ENCODE data around the gene LDLRAD2. TPM values are rescaled to one million over a fixed set of nuclear protein-coding genes. Genes with fewer than 3 reads are reported as not detected.

Gene LDLRAD2
- total RNA-seq, 1 experiment from 2014 or later, result not detected

- CTCF ChIA-PET, result interaction anchor here (0.7 kb wide), 1 partner anchor 607 kb away, joined by 3 read pairs; no protein-coding TSS in a partner anchor
- DNase-seq (ENCODE audit: low read depth, low spot score) (no peak), ATAC-seq (no peak)
- Histone ChIP-seq H4K20me1 (ENCODE audit: insufficient read depth) (no peaks in the 10 kb centered on the region), H3K27ac (ENCODE audit: low read depth, low read length) (no peak overlapping the region), H3K36me3 (ENCODE audit: control insufficient read depth in 1 of 2, insufficient read depth in 2 of 2, low read length in 2 of 2) (peaks cover 3% of the 10 kb centered on the region in 2 experiments; a peak in 3 of 4 replicates), H3K9me2 (ENCODE audit: insufficient read depth) (no peaks in the 10 kb centered on the region), H3K4me1 (ENCODE audit: control insufficient read depth in 1 of 2, insufficient read depth in 2 of 2, low read length in 2 of 2) (no peaks in the 10 kb centered on the region), H3K4me3 (replicated peaks in 1 of 2; ENCODE audit: low read depth in 1 of 2, low read length in 2 of 2) (no peak overlapping the region), H3K27me3 (ENCODE audit: insufficient read depth, low read length) (no peaks in the 10 kb centered on the region), H3K4me2 (ENCODE audit: low read length) (no peak overlapping the region), H3K79me2 (ENCODE audit: insufficient read depth, low read length) (no peaks in the 10 kb centered on the region), H3K9me3 (ENCODE audit: control insufficient read depth in 1 of 2, insufficient read depth in 1 of 2, low read depth in 1 of 2, low read length in 2 of 2) (peaks cover 0 to 3% of the 10 kb centered on the region in 2 experiments; a peak in 1 of 4 replicates), H3K9ac (ENCODE audit: low read length) (no peak overlapping the region), H2AFZ (ENCODE audit: low read depth, low read length, poor library complexity, severe bottlenecking) (no peak overlapping the region)
- intact Hi-C loops (cut with micrococcal nuclease), result no loop called here
- RAD21 ChIA-PET (ENCODE audit: low non-redundant PET in 1 of 2, low total read pairs in 2 of 2, uncharacterized antibody in 2 of 2, unreplicated experiment in 2 of 2), result no interaction called here
- POLR2A ChIA-PET, result no interaction called here
- TF ChIP-seq ATF3 (IDR thresholded peaks at IDR 0.05), result no peak
- TF ChIP-seq ZFX (IDR thresholded peaks at IDR 0.05), result no peak
- TF ChIP-seq SP1 (IDR thresholded peaks at IDR 0.05; ENCODE audit: low read depth), result no peak
- TF ChIP-seq REST (IDR thresholded peaks at IDR 0.05; ENCODE audit: low read depth), result no peak
- TF ChIP-seq ELF1 (IDR thresholded peaks at IDR 0.05; ENCODE audit: borderline replicate concordance, low read depth), result no peak
- no peak for TF ChIP-seq CBX3 (IDR thresholded peaks at IDR 0.05; ENCODE audit: low read depth)
- TF ChIP-seq POLR2AphosphoS5 (IDR thresholded peaks at IDR 0.05; ENCODE audit: low read depth, low read length), result no peak
- TF ChIP-seq EGR1 (IDR thresholded peaks at IDR 0.05; ENCODE audit: low read depth), result no peak
- TF ChIP-seq TCF7L2 (IDR thresholded peaks at IDR 0.05; ENCODE audit: borderline replicate concordance, extremely low read depth, insufficient read depth, insufficient read length), result no peak
- no TSS peak for BruUV-seq (replicated peaks)
These were observed 27.4 kb downstream of the LDLRAD2 start for GRCh38 chr1:21839337-21840037.

All from HCT116 (cell line).